Measurements from ENCODE around the gene NMRAL1.

The NMRAL1 gene

DNA sequence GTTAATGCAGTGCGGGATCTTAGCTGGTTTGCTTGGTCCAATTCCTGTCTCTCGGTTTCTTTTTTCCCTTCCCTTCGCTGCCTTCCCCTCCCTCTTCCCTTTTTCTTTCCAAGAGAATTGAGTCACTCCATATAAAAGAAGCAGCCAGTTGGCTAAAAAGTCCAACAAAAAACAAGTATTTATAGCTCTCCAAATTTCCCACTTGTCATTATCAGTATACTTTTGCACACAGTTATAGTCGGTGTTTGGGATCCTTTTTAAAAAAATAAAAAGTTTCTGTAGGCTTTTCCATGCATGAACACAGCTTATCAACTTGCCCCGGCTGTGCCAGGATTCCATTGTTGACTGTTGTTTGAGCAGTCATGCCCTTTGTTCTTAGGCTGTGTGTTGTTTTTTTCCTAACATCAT, 26.6 kb upstream of the NMRAL1 start:
- no peak for DNase-seq

DNA sequence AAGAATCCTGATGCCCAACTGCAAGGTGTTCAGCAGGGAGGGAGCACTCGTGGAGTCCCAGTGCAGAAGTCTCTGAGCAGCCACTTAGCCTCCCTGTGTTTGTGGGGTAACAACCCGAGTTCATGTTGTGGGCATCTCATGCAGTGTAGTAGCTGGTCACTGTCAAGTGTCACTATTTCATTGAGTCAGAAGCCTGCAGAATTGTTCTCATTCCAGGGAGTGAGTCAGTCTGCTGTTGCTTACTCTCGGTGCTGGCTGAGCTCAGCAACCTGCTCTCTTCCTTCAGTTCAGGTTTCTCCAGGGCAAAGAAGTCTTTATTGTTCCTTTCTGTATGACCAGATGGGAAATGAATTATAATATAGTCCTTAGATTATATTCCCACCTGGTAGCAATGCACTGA, 25.8 kb upstream of the NMRAL1 start:
- DNase-seq, result no peak

DNA sequence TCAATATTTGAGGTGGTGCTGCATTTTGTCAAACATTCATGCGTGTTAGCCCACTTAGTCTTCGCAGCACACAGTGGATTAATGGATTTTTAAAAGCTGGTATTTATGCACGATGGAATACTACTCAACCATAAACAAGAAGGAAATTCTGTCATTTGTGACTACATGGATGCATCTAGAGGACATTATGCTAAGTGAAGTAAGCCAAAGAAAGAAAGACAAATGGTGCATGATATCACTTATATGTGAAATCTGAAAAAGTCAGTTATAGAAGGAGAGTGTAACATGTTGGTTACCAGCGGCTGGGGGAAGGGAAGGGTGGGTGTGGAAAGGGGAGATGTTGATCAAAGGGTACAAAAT, 24.8 kb upstream of the NMRAL1 start:
- no peak for DNase-seq

DNA sequence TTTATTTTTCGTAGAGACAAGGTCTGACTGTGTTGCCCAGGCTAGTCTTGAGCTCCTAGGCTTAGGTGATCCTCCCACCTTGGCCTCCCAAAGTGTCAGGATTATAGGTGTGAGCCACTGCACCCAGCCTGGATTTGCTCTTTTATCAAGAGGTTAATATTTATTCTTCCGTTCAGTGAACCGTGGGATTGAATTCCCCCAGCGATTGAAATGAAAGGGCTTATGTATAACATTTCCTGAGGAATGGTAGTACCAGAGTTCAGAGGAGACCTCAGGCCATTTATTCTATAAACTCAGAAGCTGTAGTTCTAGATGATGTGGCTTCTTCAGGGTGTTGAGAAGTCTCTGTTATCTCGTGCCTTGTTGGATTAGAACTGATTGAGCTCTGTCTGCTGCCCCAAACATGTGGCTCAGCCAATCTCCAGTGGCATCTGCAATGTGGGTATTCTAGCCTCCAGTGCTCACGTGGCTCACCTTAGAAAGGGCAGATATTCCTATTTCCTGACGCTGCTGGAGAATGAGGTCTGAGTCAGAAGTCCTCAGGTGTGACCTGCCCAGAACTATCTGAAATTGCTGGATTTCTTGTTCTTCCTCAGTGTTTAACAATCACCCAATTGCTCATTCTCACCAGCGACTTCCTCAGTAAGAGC, 24.2 kb upstream of the NMRAL1 start:
- DNase-seq, result no peak

DNA sequence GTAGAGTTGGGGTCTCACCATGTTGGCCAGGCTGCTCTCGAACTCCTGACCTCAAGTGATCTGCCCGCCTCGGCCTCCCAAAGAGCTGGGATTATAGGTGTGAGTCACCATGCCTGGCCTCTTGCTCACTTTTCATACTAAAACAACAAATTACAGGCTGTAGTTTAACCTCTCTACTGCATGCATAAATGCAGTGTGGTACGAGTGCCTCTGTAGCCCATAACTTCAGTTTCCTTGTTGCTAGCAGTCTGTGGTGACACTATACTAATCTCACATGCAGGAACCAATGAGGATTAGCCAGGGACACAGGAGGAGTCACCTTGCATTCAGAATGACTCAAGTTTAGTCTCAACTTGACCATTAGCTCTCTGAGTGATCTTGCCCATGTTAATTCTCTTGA, 21.9 kb upstream of the NMRAL1 start:
- DNase-seq, result no peak

DNA sequence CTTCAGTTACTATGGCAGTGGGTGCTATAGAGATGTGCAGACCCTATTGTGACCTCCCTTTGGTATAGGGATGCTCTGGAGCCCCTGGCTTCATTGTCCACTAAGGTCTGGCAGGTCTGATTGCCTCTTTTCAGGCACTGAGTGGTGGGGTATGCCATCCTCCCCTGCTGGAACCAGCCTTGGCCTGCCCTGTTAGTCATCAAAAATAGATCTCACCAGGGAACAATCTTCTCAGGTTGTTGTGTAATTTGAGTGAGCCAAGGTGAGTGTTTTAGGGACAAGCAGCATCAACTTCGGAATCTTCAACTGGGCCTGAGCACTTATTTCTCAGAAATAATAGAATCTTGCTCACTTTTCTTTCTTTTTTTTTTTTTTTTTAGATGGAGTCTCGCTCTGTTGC, 21.3 kb upstream of the NMRAL1 start:
- no peak for DNase-seq

DNA sequence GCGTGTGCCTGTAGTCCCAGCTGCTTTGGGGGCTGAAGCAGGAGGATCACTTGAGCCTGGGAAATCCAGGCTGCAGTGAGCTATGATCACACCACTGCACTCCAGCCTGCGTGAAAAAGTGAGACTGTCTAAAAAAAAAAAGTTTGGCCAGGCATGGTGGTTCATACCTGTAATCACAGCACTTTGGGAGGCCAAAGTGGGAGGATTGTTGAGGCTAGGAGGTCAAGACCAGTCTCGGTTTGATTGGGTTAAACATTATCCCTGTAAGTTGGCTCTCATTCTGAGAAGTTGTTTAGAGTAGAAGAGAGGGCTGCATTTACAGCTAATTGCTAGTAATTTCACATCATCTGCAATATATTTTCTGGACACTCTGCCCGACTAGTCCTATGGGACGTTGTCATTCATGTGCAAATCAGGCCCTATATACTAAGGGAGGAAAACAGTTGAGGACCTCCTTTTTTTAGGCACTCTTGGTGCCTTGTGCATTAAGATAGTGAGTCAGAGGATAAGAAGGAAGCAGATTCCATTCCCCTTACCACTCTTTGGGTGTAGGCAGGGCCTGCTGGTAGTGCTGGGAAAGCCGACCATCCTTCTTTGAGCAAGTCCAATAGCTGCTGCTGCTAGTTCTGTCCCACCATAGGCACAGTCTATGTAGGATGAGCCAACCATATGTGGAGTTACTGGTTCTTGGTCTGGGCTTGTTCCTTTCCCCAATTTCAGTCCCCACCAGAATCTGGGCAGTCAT, 20.5 kb upstream of the NMRAL1 start:
- DNase-seq, result no peak

DNA sequence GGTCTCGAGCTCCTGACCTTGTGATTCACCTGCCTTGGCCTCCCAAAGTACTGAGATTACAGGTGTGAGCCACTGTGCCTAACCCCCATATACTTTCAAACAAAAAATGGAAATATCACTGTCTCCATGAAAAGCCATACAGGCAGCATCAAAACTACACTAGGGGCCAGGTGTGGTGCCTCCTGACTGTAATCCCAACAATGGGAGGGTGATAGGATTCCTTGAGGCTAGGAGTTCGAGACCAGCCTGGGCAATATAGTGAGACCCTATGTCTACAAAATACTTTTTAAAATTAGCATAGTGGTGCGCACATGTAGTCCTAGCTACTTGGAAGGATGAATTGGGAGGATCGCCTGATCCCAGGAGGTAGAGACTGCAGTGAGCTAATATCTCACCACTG, 17.5 kb upstream of the NMRAL1 start:
- DNase-seq, result no peak

DNA sequence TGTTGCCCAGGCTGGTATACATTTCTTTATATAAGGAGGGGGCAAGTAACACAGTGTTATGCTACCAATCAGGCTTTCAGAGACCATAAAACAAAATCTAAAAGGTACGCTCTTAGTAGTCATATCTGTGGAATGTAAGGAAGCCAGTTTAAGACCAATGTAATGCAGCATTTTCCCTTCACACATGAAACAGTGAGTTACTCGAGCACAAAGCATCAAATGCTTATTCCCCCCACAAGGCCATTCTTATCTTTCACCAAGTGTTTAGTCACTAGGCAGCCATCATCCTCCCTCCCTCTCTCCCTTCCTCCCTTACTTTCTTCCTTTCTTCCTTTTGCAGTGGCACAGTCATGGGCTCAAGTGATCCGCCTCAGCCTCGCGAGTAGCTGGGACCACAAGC, 14.6 kb upstream of the NMRAL1 start:
- no peak for DNase-seq

DNA sequence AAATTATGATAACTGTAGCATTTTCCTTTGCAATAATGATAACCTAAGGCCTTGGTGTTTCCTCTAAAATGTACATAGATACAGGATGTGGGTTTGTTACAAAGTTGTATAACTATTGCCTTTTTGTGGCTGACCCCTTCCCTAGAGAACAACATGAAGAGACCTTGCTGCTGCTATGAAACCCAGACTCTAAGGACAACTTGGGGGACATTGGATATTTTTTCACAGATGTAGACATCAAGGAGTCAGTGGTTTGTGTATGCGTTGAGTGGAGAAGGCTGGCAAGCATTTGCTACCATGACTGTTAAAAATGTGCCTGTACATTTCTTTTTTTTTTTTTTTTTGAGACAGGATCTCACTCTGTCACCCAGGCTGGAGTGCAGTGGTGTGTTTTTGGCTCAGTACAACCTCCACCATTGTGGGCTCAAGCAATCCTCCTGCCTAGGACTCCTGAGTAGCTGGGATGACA, 14.1 kb upstream of the NMRAL1 start:
- DNase-seq, result no peak

DNA sequence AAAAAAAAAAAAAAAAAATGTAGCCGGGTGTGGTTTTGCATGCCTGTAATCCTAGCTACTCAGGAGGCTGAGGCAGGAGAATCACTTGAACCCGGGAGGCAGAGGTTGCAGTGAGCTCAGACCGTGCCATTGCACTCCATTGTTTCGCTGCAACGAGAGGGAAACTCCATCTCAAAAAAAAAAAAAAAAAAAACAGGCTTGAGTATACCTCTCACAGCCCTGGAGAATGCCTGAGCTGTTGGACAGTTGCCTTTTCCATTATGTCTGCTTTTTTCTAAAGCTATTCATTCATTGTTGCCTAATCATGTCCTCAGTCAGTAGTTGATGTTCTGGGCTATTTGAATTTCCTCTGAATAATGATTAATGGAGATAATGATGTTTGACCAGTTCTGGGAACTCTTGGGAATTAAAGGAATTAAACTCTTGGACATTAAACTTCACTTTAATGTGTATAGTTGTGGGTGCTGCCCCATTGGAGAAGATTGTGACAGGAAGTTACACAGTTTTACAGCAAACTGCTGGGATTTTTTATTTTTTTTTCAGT, 13.6 kb upstream of the NMRAL1 start:
- DNase-seq, result no peak

DNA sequence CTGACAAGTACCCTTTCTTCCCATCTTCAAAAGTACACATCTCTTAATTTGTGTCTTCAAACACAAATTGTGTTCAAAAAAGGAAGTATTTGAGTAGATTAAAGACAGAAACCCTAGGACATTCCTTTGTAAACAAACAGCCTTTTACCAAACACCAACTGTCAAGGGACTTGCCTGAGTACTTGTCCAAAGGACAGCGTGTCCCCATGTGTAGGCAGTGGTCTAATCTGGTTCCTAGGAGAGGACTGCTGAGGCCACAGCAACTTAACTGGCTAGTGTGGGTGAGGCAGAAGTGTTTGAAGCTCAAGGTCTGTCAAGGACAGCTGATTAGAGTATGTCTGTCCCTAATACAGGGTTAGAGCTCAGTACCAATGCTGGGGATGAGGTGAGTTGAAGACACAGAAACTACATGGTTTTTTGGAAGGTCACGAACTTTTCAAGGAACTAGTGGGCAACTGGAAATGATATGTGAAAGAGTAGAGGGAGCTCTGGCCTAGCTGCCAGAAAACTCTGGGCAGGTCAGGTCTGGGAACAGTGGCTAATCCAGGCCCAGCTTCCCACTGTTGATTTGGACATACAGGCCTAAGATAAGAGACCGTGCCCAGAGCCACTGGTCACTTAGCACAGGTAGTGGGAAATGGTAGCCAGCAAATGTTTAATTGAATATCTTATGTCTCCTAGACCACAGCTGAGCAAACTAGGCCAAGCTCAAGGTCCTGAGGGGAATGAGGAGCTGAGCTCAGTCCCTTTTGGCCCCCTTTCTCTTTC, 11.9 kb upstream of the NMRAL1 start:
- DNase-seq, result no peak

DNA sequence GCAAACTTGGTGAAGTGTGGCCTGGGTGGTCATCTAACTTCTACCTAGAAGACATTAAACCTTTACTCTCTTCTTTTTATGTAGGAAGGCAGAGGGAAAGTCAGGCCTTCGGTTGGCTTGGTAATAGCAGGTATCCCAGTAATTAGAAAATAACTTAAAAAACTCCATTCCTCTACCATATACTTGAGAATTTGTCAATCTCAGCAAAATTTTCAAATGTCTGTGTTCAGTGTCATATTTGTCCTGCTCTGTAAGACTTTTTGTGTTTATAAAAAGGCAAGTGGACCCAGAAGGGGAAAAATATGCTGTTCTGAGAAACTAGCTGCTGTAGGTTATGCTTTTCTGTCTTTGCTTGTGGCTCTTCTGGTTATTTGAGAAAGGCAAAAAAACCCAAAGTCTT, 7.5 kb upstream of the NMRAL1 start:
- no peak for DNase-seq

DNA sequence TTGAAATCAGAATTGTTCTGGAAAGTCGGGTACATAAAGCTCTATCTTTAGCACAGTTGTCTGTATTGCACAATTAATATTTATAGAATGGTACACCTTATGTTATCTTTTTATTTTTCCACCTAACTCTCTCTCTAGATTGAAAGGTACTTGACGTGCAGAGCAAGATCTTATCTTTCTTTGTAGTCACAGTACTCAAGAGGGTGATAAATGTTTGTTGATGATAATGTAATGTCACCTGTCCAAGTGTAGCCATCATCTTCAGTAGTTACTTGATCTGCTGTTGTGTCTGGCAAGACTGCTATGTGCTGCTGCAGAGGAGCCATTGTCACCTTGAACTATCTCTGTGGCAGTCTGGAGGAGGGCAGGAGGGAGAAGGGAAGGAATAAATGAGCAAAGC, 7.1 kb upstream of the NMRAL1 start:
- DNase-seq, result no peak

DNA sequence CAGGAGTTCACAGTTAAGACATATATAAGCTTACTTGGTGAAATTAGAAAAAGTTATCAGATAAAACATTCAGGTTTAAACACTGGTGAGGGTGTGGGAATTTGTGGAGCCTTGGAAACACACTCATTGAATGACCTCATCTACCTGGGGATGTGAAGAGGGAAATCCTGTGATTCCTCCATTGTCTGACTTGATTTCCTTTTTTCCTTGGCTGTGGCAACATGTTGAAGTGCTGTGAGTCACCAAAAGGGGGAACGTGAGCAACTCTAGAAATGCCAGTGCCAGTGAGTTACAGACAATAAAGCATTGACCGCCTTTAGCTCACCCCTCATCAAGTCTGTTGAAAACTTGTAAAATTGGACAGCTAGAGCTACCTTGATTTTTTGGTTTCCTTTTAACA, 3.5 kb upstream of the NMRAL1 start:
- DNase-seq, result no peak

DNA sequence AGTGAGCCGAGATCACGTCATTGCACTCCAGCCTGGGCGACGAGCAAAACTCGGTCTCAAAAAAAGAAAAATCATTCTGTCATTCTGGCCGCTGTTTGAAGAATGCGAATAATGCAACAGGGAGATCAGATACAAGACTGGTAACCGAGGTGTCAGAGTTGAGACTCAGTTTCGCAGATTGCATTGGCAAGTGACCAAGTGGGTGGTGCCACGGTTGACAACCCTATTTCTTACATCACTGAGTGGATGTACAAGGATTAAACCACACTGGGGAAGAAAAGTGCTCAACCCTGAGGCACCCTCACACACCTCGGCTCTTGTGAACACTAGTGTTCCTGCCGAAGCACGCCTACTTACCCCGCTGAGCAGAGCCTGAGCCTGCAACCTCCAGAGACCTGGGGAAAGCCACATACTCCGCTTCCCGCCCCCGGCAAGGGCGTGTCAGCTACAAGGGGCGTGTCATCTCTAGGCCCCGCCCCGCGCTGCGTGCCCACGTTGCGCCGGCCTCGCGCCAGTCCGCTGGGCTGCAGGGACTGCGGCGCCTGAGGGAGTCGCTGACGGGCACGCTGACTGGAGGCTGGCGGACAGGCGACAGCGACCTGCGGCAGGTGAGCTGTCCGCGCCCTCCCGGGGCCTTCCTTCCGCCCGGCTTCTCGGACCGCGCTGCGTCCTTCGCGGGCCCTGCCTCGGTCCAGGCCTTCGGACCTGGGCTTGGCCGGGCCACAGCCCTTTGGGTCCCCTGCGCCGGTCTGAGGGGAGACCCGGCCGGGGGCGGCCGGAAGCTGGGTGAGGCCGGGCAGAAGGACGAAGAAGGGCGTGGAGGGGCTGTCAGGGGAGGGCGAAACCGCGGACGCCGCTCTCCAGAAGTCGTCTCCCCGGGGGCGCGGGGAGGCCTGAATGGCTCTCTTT, 1.7 kb upstream of the NMRAL1 start, which contains the start of gene HMOX2:
HMOX2 (plus strand) TSS at position 519 of the 909 bp plus-strand sequence. CDS start 29,127 bp downstream, outside the sequence.
- DNase-seq, result peak; percentile 96

DNA sequence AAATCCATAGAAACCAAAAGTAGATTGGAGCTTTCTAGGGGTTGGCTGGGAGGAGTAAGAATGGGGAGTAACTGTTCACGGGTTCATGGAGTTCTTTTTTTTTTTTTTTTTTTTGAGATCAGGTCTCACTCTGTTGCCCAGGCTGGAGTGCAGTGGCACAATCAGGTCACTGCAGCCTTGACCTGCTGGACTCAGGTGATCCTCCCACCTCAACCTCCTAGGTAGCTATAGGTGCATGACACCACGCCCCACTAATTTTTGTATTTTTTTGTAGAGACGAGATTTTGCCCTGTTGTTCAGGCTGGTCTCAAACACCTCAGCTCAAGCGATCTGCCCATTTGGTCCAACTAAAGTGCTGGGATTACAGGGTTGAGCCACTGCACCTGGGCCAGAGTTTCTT, 1.5 kb downstream of the NMRAL1 start:
- no peak for DNase-seq

DNA sequence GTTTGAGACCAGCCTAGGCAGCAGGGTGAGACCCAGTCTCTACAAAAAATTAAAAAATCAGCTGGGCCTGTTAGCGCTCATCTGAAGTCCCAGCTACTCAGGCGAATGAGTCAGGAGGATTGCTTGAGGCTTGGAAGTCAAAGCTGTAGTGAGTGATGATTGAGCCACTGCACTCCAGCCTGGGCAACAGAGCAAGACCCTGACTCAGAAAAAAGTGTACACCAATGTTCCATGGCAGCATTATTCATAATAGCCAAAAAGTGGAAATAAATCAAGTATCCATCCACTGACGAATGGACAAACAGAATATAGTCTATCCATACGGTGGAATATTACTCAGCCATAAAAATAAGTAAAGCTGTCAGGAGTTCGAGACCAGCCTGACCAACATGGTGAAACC, 2.6 kb downstream of the NMRAL1 start:
- no peak for DNase-seq

DNA sequence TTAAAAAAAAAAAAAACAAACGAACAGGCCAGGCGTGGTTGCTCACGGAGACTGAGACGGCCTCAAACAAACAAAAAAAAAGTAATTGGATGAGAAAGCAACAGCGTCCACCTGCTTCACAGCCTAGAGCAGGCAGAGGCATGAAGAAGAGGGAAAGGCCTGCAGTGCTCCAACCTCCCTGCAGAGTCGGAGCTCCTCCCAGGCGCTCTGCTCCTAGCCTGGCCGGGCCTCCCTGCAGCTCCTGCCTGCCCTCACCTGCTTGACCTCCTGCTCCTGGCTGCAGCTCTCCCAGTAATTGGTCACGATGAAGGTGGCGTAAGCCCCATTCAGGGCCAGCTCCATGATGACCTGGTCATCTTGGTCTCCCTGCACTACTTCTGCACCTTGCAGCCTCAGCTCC, 5.5 kb downstream of the NMRAL1 start:
- DNase-seq, result no peak

DNA sequence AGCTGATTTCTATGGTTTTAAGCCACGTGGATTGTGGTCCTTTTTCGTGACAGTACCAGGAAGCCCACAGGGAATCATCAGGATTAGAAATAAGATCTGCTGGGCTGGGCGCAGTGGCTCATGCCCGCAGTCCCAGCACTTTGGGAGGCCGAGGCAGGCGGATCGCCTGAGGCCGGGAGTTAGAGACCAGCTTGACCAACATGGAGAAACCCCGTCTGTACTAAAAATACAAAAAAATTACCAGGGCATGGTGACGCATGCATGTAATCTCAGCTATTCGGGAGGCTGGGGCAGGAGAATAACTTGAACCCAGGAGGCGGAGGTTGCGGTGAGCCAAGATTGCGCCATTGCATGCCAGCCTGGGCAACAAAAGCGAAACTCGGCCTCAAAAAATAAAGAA, 6.5 kb downstream of the NMRAL1 start:
- no peak for DNase-seq

DNA sequence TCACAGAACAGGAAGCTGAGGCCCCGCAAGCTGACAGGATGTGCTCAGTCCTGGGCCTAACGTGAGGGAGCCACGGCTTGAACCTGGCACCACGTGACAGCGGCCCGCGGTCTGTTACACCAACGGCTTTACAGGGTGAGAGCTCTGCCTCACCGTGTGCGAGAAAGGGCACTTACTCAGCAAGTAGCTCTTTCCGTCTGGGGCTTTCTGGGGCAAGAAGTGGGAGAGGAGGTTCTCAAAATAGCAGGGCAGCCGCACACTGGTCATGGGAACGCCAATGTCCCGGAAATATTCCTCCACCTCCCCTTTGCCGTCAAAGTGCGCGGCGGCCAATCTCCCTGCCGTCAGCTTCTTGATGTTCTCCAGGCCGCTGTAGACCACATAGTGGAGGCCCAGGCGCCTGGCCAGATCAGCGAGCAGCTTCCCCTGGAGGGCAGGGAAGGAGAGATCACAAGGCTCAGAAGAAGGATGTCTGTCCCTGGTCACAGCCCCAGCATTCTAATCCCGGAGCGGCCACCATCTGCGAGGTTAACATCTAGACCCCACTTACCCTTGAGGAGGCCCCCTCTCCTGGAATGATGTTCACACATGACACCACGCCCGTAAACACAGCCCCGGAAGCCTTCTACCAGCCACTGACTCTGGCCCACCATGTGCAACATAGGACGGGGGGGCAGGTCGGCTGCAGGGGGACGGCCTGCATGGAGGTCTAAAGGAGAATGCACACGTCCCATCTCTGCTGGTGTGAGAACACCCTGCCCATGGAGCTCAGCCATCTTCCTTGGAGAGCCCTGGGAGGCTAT, 8.2 kb downstream of the NMRAL1 start:
- no peak for DNase-seq

Data from activated CD4-positive, CD25-positive, alpha-beta regulatory T cell treated with anti-CD3 and anti-CD28 coated beads, Interleukin-2, amount 50 U/mL, for 72 hours (primary cell).